ENCODE data around the gene PPA1.
"Not testable (repeated sequence)": the region's sequence is repeated elsewhere in the genome, so short reads cannot be mapped to it uniquely, and the experiment has no call there.

The PPA1 gene

DNA sequence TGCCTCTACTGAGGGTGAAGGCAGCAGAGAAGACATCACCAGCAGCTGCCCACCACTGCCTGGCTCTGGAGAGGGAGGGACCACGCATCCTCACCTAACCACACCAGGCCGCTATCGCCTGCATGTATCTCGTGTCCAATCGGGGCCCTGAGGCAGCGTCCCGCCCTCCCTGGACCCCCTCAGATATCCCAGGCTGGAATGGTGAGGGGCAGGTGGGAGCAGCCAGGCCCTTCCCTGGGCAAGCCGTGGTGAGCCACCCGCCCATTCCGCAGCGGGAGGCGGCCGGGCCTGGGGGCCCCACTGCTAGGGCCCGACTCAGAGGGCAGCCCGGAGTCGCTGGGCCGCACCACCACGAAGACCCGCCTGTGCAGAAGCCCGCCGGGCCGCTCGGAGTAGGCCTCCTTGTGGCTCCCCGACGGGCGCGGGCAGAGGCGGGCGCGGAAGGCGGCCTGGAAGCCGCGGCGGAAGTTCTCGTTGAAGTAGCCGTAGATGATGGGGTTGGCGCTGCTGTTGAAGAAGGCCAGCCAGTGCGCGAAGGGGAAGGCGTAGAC, 21.6 kb upstream of the PPA1 start:
- peak; percentile 22 for DNase-seq
- ATAC-seq = no peak

DNA sequence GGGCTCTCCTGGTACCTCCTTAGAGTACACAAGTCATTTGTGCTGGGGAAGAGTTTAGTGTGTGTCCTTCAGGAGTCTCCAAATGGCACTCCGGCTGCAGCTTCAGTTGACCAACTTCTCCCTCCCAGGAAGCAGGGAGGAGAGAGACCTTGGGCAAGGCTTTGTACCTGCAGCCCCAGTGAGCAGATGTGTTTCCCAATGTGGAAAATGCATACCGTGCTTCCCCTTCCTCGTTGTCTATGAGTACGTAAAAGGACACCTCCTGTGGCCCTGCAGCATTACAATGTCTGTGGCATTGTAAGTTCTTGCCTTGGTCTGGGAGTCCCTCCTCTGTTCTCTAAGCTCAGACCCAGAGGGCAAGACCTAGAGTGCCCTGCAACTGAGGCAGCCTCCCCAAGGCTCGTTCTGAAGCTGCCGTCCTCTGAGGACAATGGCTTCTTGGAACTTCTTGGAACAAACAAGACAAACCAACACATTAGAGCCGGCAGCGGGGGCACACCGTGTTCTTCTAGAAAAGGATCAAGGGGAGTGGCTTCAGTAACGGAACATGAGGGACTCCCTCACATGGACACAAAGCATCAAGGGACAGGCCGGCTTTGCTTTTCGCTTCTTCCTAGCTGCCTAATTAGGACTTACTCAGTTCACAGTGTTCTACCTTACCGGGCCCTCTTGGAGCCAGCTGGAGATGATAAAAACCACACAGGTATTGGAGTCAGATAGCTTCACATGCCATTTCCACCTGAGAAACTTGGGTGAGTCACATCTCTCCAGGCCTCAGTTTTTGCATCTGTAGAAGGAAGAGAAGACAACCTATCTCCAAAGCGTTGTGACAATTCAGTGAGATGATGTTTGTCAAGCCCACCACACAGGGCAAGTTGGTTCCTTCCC, 20.9 kb upstream of the PPA1 start:
- DNase-seq (no peak), ATAC-seq (no peak)

DNA sequence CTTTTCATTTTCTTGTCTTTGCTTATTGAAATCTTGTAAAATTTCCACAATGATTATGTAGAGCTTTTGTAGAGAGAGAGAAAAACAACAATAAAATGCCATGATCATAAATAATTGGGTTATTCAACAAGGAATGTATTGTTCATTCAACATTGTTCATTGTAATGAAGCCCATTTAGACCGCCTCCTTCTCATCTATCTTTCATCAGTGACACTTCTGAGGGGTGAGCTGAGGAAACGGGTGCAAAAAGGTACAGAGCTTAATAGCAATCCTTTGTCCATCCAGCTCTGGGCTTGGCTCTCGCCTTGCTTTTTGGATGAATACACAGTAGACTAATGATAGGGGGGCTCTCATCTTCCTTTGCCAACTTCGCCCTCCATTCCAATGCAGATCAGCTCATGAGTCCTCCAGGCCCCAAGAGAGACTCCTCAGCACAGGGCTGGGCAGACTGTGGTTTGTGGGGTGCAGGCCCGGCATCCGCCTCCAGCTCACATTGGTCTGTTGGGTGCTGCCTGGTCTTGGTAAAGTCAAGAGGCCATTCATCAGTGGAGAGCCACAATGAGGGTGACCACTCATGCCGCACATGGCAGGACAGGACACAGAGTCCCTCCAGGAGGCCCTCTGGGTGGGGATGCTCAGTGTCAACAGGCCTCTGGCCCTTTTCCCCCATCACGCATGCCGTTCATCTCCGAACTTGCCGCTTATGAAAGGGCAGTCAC, 17.9 kb upstream of the PPA1 start:
- DNase-seq (no peak), ATAC-seq (no peak)

DNA sequence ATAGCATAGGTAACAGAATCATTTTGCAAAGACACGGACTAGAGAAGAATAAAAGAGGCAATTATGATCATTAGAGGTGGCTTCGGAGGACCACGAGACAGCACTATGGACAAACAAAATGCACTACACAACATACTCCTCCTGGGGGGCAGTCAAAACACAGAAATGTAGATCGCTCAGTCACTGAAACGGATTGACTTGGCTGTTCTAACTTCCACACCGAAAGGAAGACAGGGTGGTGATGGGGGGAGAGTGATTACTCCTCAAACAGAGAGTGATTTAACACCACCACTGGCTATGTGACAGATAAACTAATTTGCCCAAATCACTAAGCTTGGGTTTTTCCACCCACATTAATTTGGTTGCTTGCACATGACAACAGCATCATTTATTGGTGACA, 14.1 kb upstream of the PPA1 start:
- ATAC-seq (no peak), DNase-seq (no peak)

DNA sequence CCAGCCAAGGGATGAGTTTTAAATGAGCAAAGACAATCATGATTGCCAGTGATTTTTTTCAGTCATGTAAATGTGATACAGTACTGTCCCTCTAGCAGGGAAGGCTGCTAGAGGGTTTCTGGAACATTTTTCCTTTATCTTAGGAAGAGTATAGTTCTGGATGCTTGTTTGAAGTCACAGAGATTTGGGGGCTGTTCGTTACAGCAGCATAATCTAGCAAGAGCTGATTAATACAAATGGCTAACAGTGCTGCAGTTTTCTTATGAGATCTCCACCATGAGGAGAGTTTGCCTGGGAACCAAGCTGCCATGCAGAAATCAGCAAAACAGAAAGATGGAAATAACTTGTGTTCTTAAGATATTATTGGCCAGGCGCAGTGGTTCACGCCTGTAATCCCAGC, 7.9 kb upstream of the PPA1 start:
- ATAC-seq = no peak
- DNase-seq = no peak

DNA sequence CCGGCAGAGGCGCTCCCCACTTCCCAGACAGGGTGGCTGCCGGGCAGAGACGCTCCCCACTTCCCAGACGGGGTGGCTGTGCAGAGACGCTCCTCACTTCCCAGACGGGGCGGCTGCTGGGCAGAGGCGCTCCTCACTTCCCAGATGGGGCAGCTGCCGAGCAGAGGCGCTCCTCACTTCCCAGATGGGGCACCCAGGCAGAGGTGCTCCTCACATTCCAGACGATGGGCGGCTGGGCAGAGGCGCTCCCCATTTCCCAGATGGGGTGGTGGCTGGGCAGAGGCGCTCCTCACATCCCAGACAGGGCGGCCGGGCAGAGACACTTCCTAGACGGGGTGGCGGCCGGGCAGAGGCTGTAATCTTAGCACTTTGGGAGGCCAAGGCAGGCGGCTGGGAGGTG, 6.8 kb upstream of the PPA1 start:
- ATAC-seq, DNase-seq: not testable (repeated sequence)

DNA sequence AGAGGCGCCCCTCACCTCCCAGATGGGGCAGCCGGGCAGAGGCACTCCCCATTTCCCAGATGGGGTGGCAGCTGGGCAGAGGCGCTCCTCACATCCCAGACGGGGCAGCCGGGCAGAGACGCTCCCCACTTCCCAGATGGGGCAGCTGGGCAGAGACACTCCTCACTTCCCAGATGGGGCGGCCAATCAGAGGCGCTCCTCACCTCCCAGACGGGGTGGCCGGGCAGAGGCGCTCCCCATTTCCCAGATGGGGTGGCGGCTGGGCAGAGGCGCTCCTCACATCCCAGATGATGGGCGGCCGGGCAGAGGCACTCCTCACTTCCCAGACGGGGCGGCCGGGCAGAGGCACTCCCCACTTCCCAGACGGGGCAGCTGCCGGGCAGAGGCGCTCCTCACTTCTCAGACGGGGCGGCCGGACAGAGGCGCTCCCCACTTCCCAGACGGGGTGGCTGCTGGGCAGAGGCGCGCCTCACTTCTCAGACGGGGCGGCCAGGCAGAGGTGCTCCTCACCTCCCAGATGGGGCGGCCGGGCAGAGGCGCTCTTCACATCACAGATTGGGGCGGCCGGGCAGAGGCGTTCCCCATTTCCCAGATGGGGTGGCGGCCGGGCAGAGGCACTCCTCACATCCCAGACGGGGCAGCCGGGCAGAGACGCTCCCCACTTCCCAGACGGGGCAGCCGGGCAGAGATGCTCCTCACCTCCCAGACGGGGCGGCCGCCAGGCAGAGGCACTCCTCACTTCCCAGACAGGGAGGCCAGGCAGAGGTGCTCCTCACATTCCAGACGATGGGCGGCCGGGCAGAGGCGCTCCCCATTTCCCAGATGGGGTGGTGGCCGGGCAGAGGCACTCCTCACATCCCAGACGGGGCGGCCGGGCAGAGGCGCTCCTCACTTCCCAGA, 6.1 kb upstream of the PPA1 start:
- not testable (repeated sequence) for ATAC-seq, DNase-seq

DNA sequence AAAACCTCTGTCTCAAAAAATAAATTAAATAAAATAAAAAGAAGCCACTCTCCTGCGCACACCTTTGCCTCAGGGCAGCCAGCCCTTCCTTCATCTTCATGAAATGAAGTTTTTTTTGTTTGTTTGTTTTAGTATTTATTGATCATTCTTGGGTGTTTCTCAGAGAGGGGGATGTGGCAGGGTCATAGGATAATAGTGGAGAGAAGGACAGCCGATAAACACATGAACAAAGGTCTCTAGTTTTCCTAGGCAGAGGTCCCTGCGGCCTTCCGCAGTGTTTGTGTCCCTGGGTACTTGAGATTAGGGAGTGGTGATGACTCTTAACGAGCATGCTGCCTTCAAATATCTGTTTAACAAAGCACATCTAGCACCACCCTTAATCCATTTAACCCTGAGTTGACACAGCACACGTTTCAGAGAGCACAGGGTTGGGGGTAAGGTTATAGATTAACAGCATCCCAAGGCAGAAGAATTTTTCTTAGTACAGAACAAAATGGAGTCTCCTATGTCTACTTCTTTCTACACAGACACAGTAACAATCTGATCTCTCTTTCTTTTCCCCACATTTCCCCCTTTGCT, 4.8 kb upstream of the PPA1 start:
- ATAC-seq = not testable (repeated sequence)

DNA sequence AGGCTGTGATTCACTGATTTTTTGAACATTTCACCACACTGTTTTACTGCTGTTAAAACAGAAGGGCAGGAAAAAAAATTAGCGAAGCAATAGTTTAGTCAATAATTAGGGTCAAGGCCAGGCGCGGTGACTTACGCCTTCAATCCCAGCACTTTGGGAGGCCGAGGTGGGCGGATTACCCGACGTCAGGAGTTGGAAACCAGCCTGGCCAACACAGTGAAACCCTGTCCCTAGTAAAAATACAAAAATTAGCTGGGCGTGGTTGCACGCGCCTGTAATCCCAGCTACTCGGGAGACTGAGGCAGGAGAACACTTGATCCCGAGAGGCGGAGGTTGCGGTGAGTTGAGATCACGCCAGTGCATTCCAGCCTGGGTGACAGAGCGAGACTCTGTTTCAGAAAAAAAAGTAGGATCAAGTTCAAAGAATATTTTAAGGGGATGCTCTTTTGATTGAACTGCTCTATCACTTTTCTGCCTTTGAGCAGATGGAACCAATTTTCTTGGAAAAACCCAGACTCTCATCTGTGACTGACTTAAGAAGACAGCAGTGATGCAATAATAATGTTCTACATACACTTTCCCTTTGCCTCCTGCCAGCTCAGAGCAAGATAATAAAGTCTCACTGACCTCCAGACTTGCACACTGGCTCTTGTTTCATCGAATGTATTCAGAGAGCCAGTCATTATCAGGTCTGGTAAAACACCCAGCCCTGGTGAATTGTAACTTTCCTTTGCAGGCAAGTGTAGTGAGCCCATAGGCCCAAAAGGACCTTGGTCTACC, 1.6 kb upstream of the PPA1 start:
- no peak for ATAC-seq
- DNase-seq = no peak

More for the DNA sequence above, 4.8 kb upstream of the PPA1 start:
- DNase-seq = not testable (repeated sequence)

DNA sequence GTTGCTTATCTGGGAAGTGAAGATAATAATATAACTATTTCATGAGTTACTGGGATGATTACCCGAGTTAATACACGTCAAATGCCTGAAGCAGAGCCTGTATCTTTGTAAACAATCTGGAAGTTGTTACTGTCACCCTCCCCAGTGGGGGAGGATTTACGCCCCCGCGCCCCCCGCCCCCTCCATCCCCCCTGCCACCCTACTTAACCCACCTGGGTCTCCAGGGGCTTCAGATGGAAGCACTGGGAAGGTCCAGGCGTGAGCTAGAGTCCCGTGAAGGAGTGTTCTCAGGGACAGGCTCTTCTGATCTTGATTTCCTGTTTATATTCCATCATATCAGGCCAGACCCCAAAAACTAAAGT, 691 bp upstream of the PPA1 start:
- DNase-seq (no peak), ATAC-seq (no peak)

DNA sequence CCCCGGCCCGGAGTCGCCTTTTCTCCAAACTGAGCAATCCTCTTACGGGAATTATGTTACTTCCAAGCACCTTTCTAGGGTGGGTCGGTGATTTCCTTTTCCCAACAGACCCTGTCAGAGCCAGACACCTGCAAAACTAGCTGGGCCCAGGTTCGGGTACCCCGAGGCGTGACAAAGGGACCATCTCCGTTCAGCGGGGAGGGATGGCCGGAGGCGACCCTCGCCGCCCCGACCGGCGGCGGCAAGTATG, 445 bp downstream of the PPA1 start:
- DNase-seq (no peak), ATAC-seq (no peak)

DNA sequence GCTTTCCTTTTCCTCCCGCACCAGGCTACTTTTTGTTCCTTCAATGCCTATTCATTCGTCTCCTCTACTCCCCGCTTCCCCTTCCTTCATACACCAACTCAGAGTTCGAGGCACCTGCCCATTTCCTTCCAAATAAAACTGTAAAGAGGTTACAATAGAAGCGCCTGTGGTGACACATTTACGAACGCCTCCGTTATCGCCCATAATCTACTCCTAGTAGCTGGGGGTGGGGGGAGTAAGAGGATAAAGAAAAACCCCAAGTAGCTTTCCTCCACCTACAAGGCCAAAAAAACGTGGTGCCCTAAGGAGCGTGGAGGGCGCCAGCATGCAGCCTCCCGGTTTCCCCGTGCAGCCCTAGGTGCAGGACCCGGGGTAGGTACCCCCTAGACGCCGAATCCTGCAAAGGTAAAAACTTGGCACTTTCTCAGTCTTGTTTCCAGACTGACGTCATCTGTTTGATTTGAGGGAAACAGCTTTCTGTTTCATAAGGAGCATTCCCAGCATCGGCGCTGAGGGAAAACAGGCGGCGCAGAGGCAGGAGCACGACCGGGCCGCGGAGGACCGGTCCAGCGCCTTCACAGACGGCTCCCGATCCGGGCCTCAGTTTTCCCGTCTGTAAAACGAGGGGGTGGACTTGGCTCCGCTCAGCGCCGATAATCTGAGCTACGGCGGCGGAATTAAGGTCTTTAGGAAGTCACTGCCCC, 922 bp downstream of the PPA1 start:
- DNase-seq (peak; percentile 46), ATAC-seq (peak; percentile 26)

DNA sequence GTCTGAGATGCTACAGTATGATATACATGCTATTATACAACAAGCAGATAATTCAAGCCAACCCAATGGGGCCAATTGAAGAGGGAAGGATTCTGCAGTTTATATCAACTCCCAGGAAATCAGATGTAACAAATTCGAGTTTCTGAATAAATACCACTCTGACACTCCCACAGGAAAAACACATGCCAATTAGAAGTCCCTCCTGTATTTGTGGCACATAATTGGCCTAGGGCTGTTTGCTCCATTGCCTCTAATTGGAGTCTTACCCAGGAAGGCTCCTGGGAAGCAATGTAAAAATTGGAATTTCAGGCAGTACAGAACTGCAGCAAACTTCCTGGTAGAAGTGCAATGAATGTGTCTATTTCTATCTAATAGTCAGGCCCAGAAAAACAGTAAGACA, 4.7 kb downstream of the PPA1 start:
- no peak for ATAC-seq
- no peak for DNase-seq

DNA sequence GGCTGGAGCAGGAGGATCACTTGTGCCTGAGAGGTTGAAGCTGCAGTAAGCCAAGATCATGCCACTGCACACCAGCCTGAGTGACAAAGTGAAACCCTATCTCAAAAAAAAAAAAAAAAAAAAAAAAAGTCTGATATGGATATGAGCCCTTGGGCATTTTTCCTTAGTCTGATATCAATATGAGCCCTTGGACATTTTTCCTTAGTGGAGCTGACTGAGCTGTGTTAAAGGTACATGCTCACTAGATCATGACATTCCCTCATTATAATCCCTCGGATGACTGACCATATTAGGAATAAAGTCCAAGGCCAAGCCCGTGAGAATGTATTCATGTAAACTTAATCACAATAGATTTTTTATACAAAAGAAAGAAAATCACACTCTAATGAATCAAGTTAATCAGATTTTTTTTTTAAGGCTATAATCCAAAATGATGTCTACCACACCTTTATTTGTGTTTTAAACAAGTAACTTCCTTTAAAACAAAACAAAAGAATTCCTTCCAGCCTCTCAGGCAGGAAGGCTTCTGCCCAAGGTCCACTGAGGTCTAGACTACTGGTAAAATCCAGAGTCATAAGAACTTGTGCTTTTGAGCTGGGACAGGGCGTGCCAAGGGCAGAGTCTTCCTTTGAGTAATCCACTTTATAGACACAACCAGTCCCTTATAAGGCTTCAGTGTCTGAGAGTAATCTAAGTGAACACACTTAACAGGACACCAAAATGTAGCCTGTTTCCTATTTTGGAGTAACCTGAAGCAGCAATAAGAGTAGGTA, 5.5 kb downstream of the PPA1 start:
- DNase-seq = no peak
- no peak for ATAC-seq

DNA sequence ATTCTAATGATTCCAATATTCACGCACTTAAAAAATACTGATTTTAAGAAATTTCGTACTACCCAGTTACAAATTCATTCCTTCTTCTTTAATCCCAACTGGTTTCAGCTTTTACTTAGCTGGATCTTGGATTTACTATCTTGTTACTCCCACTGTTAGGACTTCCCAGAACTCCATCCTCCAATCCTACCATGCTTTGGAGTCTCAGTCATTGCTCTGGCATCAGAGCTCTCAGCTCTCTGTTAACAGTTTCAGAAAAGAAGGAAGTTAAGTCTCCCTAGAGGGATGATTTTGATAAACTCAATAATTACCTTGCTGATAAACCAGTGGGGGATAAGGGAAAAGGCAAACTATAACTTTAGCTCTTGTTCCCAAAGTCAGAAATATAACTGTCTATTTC, 9.5 kb downstream of the PPA1 start:
- no peak for ATAC-seq
- no peak for DNase-seq

DNA sequence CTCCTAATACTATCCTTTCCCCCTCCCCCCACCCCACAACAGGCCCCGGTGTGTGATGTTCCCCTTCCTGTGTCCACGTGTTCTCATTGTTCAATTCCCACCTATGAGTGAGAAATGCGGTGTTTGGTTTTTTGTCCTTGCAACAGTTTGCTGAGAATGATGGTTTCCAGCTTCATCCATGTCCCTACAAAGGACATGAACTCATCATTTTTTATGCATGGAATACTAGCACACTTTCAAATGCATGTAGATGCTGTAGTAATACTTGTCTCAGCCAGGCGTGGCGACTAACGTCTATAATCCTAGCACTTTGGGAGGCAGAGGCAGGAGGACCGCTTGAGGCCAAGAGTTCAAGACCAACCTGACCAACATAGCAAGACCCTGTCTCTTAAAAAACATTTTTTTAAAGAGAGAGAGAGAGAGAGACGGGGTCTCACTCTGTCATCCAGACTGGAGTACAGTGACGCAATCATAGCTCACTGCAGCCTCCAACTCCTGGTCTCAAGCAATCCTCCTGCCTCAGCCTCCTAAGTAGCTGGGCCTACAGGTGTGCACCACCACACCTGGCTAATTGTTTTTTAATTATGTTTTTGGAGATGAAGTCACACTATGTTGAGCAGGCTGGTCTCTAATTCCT, 10.3 kb downstream of the PPA1 start:
- not testable (repeated sequence) for ATAC-seq

DNA sequence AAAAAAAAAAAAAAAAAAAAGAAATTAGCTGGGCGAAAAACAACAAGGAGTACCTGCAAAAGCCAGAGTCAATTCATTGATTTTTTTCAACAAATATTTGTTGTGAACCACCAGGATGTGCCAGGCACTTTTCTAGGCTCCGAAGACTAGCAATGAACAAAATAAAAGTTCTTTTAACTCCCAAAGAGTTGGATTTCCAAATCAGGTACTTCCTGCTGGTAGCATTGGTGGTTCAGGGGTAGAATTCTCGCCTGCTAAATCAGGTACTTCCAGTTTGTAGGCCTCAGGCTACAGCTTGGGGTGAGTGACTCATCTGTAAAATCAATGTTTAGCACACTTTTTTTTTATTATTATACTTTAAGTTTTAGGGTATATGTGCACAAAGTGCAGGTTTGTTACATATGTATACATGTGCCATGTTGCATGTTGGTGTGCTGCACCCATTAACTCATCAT, 10.9 kb downstream of the PPA1 start:
- ATAC-seq = no peak

More for the DNA sequence above, 10.3 kb downstream of the PPA1 start:
- not testable (repeated sequence) for DNase-seq

DNA sequence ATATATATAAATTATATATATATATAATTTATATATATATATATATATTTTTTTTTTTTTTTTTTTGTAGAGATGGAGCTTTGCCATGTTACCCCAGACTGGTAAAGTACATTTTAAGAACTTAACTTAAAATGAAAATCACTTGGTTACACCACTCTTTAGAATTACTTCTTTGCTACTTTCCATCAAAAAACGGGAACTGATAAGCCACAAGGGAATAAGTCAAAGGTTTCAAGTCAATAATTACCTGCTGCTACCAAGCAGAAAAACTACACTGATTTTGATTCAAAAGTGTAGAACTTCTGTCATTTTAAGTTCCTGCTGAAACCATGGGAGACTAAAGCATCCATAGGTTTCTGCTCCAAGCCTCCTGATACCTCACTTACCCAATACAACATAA, 12.2 kb downstream of the PPA1 start:
- ATAC-seq (no peak), DNase-seq (no peak)

More for the DNA sequence above, 10.9 kb downstream of the PPA1 start:
- DNase-seq = no peak

DNA sequence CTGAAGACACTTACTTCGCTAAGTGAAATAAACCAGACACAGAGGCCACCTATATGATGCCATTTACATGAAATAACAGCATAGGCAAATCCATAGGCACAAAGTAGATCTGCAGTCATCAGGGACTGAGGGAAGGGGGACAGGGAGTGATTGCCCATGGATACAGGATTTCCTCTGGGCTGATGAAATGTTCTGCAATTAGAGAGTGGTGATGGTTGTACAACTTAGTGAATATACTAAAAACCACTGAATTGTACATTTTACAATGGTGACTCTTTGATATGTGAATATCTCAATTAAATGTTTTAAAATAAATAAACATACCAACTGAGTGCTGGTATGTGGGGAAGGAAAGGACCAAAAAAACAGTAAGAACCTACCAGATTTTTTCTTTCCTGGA, 20.4 kb downstream of the PPA1 start:
- no peak for ATAC-seq
- DNase-seq = no peak
